ENCODE measurements around the gene LRRC8A.
"Not testable (repeated sequence)": the region's sequence is repeated elsewhere in the genome, so short reads cannot be mapped to it uniquely, and the experiment has no call there.

The LRRC8A gene

GRCh38 chr9:128870128-128870940 is 11.6 kb upstream of the LRRC8A start:
- no peak for DNase-seq

- DNase-seq, result not testable (repeated sequence)
Measured at GRCh38 chr9:128870941-128871265, 11.0 kb upstream of the LRRC8A start.

GRCh38 chr9:128877852-128878251 is 4.1 kb upstream of the LRRC8A start:
- DNase-seq, result no peak

- DNase-seq, result no peak
Measured at GRCh38 chr9:128882677-128883603, 1.0 kb downstream of the LRRC8A start.

GRCh38 chr9:128884164-128884563 is 2.2 kb downstream of the LRRC8A start:
- DNase-seq, result no peak

GRCh38 chr9:128885376-128885775 is 3.4 kb downstream of the LRRC8A start:
- DNase-seq, result no peak

DNA sequence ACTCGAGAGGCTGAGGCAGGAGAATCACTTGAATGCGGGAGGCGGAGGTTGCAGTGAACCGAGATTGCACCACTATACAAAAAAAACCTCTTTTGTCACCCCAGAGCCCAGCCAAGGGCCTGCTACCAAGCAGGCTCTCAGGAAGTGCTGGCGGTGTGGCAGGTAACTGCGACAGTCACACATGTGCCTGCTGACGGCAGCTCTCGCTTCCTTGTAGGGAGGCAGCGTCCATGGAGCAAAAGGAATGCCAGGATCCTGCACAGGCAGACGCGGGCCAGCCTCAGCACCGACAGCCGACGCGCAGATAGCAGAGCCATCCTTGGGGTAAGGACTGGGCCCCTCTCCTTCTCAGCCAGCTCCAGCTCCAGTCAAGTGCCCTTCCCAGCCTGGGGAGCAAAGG is 3.9 kb downstream of the LRRC8A start:
- no peak for DNase-seq

DNA sequence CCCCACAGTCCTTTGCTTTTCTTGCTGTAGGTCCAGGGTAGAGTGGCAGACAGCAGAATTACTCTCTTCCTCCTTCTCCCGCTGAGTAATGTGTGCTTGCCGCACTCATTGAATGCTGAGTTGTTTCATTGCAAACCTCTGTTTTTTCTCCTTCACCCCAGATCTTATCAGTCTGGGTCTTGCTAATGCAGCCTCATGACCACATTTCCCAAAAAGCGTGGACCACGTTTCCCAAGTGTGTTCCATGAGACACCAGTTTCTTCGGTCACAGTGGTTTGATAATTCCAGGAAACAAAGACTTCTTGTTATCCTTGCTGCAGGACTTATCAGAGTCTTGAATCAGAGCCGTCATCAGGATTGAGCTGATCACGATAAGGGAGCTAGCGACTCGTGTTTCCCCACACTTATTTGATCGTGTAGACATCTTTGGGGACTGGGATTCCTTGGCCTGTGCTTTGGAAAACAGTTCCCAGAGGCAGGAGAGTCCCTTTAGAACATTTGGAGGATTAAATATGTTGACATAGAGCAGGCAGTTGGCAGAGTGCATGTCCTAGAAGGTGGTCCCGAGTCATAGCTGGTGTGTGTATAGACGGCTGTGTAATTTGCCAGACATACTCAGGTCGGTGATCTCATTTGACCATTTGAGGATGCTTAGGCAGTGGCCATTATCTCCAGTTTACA is 4.4 kb downstream of the LRRC8A start:
- DNase-seq, result no peak

GRCh38 chr9:128887049-128887448 is 5.1 kb downstream of the LRRC8A start:
- no peak for DNase-seq

DNA sequence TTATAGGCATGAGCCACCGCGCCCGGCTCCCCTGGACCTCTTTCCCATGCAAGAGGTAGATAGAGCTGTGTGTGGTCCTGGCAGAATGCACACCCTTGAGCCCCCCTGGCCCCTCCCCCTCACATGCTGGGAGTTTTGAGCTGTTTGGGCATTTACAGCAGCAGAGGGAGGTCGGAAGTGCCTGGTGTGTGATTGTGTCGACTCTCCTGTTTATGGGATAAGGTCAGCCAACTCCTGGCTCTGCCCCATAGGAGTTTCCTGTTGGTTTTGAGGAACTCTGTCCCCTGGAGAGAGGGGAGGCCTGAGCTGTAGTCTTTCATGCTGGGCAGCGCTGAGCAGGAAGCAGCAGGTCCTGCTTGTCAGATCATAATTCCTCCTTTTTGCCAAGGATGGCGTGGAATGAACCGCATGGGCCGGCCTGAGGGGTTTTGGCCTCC is 6.0 kb downstream of the LRRC8A start:
- DNase-seq, result no peak

GRCh38 chr9:128891321-128892220 is 9.6 kb downstream of the LRRC8A start:
- no peak for DNase-seq

GRCh38 chr9:128892221-128892921 is 10.4 kb downstream of the LRRC8A start:
- DNase-seq, result no peak

- DNase-seq, result no peak
Measured at GRCh38 chr9:128893354-128893753, 11.4 kb downstream of the LRRC8A start.

GRCh38 chr9:128894764-128895163 is 12.8 kb downstream of the LRRC8A start:
- DNase-seq, result no peak

- DNase-seq, result no peak
Measured at GRCh38 chr9:128895556-128895955, 13.6 kb downstream of the LRRC8A start.

DNA sequence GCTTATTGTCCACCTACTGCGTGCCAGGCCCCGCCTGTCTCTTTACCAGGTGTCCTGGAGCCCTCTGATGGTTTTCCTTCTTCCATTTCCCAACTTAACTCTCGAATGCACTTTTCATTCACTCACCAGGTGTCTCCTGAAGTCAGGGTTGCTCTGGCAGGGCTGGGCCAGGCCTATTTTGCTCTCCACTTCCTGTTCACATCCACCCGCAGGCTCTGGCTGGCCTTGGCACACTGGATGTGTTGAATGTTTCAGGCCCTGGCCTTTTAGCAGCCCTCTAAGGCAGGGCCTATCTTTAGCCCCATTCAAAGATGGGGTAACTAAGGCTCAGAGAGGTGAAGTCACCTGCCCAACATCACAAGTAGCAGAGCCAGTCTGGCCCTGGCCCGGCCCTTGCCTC is 16.4 kb downstream of the LRRC8A start:
- no peak for DNase-seq

- DNase-seq, result no peak
Measured at GRCh38 chr9:128898845-128899565, 17.1 kb downstream of the LRRC8A start.

DNA sequence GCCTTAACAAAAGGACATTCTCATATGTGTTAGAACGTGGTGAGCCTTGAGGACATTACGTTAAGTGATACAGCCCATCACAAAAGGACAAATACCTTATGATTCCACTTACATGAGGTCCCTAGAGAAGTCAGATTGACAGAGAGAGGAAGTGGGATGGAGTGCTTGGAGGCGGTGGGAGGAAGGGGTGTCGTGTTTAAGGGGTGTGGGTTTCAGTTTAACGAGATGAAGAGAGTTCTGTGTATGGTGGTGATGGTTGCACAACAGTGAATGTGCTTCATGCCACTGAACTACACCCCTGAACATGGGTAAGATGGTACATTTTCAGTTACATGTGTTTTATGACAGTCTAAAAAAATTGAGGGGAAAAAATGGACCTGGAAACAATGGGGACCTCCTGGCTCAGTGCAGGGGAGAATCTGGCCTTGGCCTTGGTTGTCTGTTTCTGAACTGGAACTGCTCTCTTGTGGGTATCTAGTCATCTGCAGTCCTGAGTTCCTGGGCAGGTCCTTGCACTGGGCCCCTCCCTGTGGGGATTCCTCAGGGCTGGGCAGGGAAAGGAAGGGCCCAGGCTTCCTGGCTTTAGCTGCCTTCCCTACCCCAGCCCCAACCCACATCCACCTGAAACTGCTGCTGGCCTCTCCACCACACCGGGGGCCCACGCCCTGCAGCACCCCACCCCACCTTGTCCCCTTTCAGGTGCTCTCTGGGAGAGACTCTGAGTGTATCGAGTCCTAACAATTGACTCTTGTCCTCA is 17.8 kb downstream of the LRRC8A start:
- no peak for DNase-seq

GRCh38 chr9:128901379-128901778 is 19.4 kb downstream of the LRRC8A start:
- DNase-seq, result no peak

DNA sequence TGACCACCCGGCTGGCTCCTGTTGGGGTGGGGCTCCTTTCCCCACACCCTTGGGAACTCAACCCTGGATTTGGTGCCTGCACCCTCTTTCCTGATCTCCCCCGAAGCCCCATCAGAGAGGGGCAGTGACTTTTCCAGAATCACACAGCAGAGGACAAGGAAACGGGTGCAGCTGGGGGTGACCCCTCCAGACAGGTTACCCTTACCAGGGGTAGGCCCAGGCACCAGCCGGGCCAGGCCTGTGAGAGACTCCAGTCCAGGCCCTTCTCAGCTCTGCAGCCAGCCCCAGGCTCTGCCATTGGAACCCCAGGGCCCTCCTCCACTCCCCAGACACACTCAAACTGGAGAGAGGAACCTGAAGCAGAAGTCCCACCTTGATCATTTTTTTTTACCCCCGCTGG is 19.9 kb downstream of the LRRC8A start:
- DNase-seq, result no peak

Measured in COR-L47 (cell line).